NB4 (cell line): ENCODE data around the gene TENT4B.

Experiments
- DNase-seq: peaks from one replicate; pipeline ENCODE4 v3.0.0; 2010; ENCODE audit warnings: low read depth
- H3K4me3 ChIP-seq: one replicate; pipeline ENCODE4 v1.5.1; 2011; ENCODE audit warnings: mild to moderate bottlenecking, low read depth, low read length, moderate library complexity
- CTCF ChIP-seq: IDR thresholded peaks from one replicate; pipeline ENCODE4 v1.5.1; 2012; ENCODE audit warnings: low read depth, low read length
- MAX ChIP-seq: IDR thresholded peaks from 2 replicates; pipeline ENCODE4 v1.6.1; 2011; ENCODE audit warnings: low read depth, low read length
- MYC ChIP-seq: IDR thresholded peaks from 2 replicates; pipeline ENCODE4 v1.6.1; 2011; ENCODE audit warnings: low read depth, low read length
- POLR2A ChIP-seq: IDR thresholded peaks from 2 replicates; pipeline ENCODE4 v1.6.1; 2011; ENCODE audit warnings: mild to moderate bottlenecking; ENCODE audit not compliant: insufficient read length; ENCODE audit errors: extremely low read depth

The TENT4B gene

GRCh38 chr16:50151322-50151721 is 1.8 kb upstream of the TENT4B start:
- peak; percentile 10 for DNase-seq

GRCh38 chr16:50151756-50152155 is 1.4 kb upstream of the TENT4B start:
- peak overlapping the region; percentile 76 for H3K4me3 ChIP-seq
- peak; percentile 43 for DNase-seq
- no peak for TF ChIP-seq MYC
- no peak for TF ChIP-seq CTCF
- TF ChIP-seq MAX = no peak
- TF ChIP-seq POLR2A = no peak

More at GRCh38 chr16:50151322-50151721, 1.8 kb upstream of the TENT4B start:
- no peak overlapping the region for H3K4me3 ChIP-seq
- TF ChIP-seq MAX = no peak
- no peak for TF ChIP-seq MYC
- no peak for TF ChIP-seq POLR2A

DNA sequence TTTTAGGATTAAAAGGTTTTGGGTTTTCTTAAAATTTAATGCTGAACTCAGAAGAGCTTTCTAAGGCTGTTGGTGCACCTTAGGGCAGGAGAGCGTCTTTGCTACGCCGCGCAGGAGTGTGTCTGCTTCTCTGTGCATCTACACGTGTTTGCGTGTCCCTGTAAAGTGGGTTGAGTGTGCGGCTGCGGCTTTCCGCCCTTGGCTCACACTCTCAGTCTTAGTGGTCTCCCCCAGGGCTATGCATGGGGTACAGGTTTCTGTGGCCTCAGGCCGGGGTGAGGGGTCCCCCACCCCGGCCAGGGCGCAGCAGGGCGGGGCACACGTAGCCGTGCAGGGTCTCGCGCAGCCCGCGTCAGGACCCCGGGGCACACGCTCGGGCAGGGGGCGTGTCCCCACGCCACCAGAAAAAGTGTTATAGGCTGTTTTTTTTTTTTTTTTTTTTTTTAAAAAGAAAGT is 727 bp upstream of the TENT4B start:
- H3K4me3 ChIP-seq = peak overlapping the region; percentile 76
- no peak for TF ChIP-seq POLR2A
- no peak; the same call in 1 of the 2 replicates for TF ChIP-seq MYC
- TF ChIP-seq MAX = peak; percentile 86
- DNase-seq = peak; percentile 75

DNA sequence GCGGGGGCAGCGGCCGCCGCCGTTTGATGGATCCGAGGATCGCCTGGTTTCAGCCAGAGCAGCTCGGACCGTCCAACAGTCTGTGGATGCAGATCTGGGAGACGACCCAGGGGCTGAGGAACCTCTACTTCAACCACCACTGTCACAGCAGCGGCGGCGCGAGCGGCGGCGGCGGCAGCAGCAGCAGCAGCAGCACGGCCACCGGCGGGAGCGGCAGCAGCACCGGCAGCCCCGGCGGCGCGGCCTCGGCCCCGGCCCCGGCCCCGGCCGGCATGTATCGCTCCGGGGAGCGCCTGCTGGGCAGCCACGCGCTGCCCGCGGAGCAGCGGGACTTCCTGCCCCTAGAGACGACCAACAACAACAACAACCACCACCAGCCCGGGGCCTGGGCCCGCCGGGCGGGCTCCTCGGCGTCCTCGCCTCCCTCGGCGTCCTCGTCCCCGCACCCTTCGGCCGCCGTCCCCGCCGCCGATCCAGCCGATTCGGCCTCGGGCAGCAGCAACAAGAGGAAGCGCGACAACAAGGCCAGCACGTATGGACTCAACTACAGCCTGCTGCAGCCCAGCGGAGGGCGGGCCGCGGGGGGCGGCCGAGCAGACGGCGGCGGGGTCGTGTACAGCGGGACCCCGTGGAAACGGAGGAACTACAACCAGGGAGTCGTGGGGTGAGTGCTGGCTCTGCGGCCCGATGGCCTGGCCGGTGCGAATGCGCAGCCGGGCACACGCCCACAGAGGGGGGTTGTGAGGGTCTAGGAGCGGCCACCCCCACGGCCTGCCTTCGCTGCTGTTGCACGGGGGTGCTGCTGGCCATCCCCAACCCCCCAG is 702 bp downstream of the TENT4B start:
- DNase-seq = peak; percentile 68
- 0 out of 2 replicates have a peak, but pooled peaks have one; percentile 22 for TF ChIP-seq MAX
- no peak for TF ChIP-seq MYC
- peak overlapping the region; percentile 65 for H3K4me3 ChIP-seq

GRCh38 chr16:50154420-50154950 is 1.4 kb downstream of the TENT4B start:
- no peak for TF ChIP-seq MYC
- DNase-seq = peak; percentile 11
- peak overlapping the region; percentile 65 for H3K4me3 ChIP-seq

- H3K4me3 ChIP-seq = peak overlapping the region; percentile 65
- TF ChIP-seq MAX (no peak), POLR2A (no peak), CTCF (no peak), MYC (no peak)
These were observed 2.8 kb downstream of the TENT4B start for GRCh38 chr16:50155925-50156324.

GRCh38 chr16:50156590-50156989 is 3.5 kb downstream of the TENT4B start:
- DNase-seq = no peak
- TF ChIP-seq MYC = no peak
- TF ChIP-seq MAX = no peak
- TF ChIP-seq CTCF = no peak
- TF ChIP-seq POLR2A = no peak
- no peak overlapping the region for H3K4me3 ChIP-seq

More at GRCh38 chr16:50155925-50156324, 2.8 kb downstream of the TENT4B start:
- no peak for DNase-seq
